Activated T-cell treated with anti-CD3 and anti-CD28 coated beads, Interleukin-2, amount 50 U/mL, for 48 hours (primary cell): ENCODE measurements around the gene MAP4K2.
A peak's percentile ranks its signal among the peaks of the same experiment; 100 is the strongest.
"Not testable (repeated sequence)": the region's sequence is repeated elsewhere in the genome, so short reads cannot be mapped to it uniquely, and the experiment has no call there.

Experiments
- DNase-seq, 2 experiments: peaks; one replicate each; pipeline ENCODE4 v3.0.0-alpha.2; 2020

Gene MAP4K2

GRCh38 chr11:64803158-64803845 lies at the start of gene MAP4K2:
Gene MAP4K2 (minus strand): TSS chr11:64803214. CDS start chr11:64803149, 65 bp downstream.
- DNase-seq: peak; percentile 86 to 90

- DNase-seq: peak in 1 of 2 experiments; percentile 49
Measured at GRCh38 chr11:64851831-64852351, 48.9 kb upstream of the MAP4K2 start.

- peak; percentile 70 to 74 for DNase-seq
Measured at GRCh38 chr11:64850979-64851567, 48.1 kb upstream of the MAP4K2 start.

- no peak for DNase-seq
Measured at GRCh38 chr11:64849598-64850356, 46.8 kb upstream of the MAP4K2 start.

GRCh38 chr11:64848826-64849597 lies 46.0 kb upstream of the MAP4K2 start:
- DNase-seq: peak in 1 of 2 experiments; percentile 41

- DNase-seq: no peak
Measured at GRCh38 chr11:64848214-64848825, 45.3 kb upstream of the MAP4K2 start.

- peak; percentile 95 to 98 for DNase-seq
Measured at GRCh38 chr11:64846998-64847666, 44.1 kb upstream of the MAP4K2 start.

GRCh38 chr11:64845776-64846129 lies 42.7 kb upstream of the MAP4K2 start:
- DNase-seq: not testable (repeated sequence)

- no peak for DNase-seq
Measured at GRCh38 chr11:64845129-64845775, 42.2 kb upstream of the MAP4K2 start.

GRCh38 chr11:64844330-64845128 lies 41.5 kb upstream of the MAP4K2 start, which contains the start of gene CDC42BPG:
Gene CDC42BPG (minus strand): TSS chr11:64844653. CDS start chr11:64844569, 84 bp downstream.
- peak; percentile 73 to 80 for DNase-seq

- DNase-seq: no peak
Measured at GRCh38 chr11:64843686-64844329, 40.8 kb upstream of the MAP4K2 start.

GRCh38 chr11:64842851-64843685 lies 40.1 kb upstream of the MAP4K2 start:
- DNase-seq: no peak

GRCh38 chr11:64842366-64842759 lies 39.3 kb upstream of the MAP4K2 start:
- DNase-seq: no peak

GRCh38 chr11:64841592-64842365 lies 38.8 kb upstream of the MAP4K2 start:
- no peak for DNase-seq

GRCh38 chr11:64839887-64840782 lies 37.1 kb upstream of the MAP4K2 start:
- DNase-seq: no peak

GRCh38 chr11:64839335-64839734 lies 36.3 kb upstream of the MAP4K2 start:
- no peak for DNase-seq
